Upper lobe of left lung (tissue), 6 donors: ENCODE results near the gene IKZF5. TPM values are rescaled to one million over a fixed set of nuclear protein-coding genes. Genes with fewer than 3 reads are reported as not detected.

Experiments used
- ATAC-seq, 2 donors: fragments of 200-7000 bp; cut with Tn5 transposase; one replicate each; pipeline ENCODE4 v1.9.1; 2022; ENCODE audit warnings: mild to moderate bottlenecking in 2 of 2, moderate library complexity in 2 of 2; ENCODE audit not compliant: low FRiP score in 2 of 2
- DNase-seq, 2 donors: peaks; one replicate each; pipeline ENCODE4 v3.0.0-alpha.2; 2019 to 2020
- H3K27ac ChIP-seq, 4 donors: fragments of 200-600 bp; sonication (generic); one replicate each; pipeline ENCODE4 v1.5.1; 2016 to 2019
- H3K27me3 ChIP-seq, 4 donors: fragments of 200-600 bp; sonication (generic); one replicate each; pipeline ENCODE4 v1.5.1; 2017 to 2019
- H3K36me3 ChIP-seq, 4 donors: fragments of 200-600 bp; sonication (generic); one replicate each; pipeline ENCODE4 v1.5.1; 2016 to 2019
- H3K4me1 ChIP-seq, 4 donors: fragments of 200-600 bp; sonication (generic); one replicate each; pipeline ENCODE4 v1.5.1; 2018 to 2019
- H3K4me3 ChIP-seq, 4 donors: fragments of 200-600 bp; sonication (generic); one replicate each; pipeline ENCODE4 v1.5.1; 2017 to 2019; ENCODE audit warnings: mild to moderate bottlenecking in 2 of 4, moderate library complexity in 1 of 4
- H3K9me3 ChIP-seq, 4 donors: fragments of 200-600 bp; sonication (generic); one replicate each; pipeline ENCODE4 v1.5.1; 2018 to 2019
- EP300 ChIP-seq, 4 donors: sonication (generic); formaldehyde crosslinking; IDR thresholded peaks; one replicate each; pipeline ENCODE4 v1.5.1; 2017; ENCODE audit warnings: antibody characterized with exemption in 4 of 4, control low read depth in 2 of 4
- POLR2A ChIP-seq, 4 donors: fragments of 450-650 bp; IDR thresholded peaks; one replicate each; pipeline ENCODE4 v1.5.1; 2016 to 2017; ENCODE audit warnings: antibody characterized with exemption in 4 of 4, mild to moderate bottlenecking in 2 of 4
- POLR2AphosphoS5 ChIP-seq, 2 donors: sonication (generic); formaldehyde crosslinking; IDR thresholded peaks; one replicate each; pipeline ENCODE4 v1.5.1; 2017; ENCODE audit warnings: antibody characterized with exemption in 2 of 2
- WGBS, 2 donors: methylation state at CpG; one replicate each; pipeline ENCODE4 v1.1.5; 2017 to 2018; 5-methylcytosine and 5-hydroxymethylcytosine counted together
- total RNA-seq, 6 donors: library from RNA; depleted of rRNA in 4 of 6; stranded (reverse); fragments of >200 nt in 4 of 6; gene quantifications; one replicate each; pipeline versions ENCODE4 v1.1.0 to v1.2.1, GENCODE V29; 2016 to 2021
- TF ChIP-seq, protein P1 (sequence below), 6 experiments: fragments of 450-650 bp in 4 of 6; fragments of 200-600 bp in 2 of 6; sonication (generic) in 2 of 6; IDR thresholded peaks; one replicate each; pipeline ENCODE4 v1.5.1; 2016 to 2019; ENCODE audit warnings: antibody characterized with exemption in 6 of 6
- donor health status: DM: no; HTN: no; CAD: no; lungs with moderate emphysema.
- donor health status: DM: no; HTN: yes; CAD: no; lungs with severe emphysema.

The IKZF5 gene
- total RNA-seq, 6 donors from 2014 or later: 4.9 to 19.4 (median 15.0) TPM

- no peak for ATAC-seq
- Histone ChIP-seq H3K9me3 (no peaks in the 10 kb centered on the region), H3K27ac (no peak overlapping the region), H3K36me3 (no peaks in the 10 kb centered on the region), H3K27me3 (no peaks in the 10 kb centered on the region), H3K4me3 (no peak overlapping the region), H3K4me1 (peaks cover 0 to 4% (median 0%) of the 10 kb centered on the region in 4 donors)
- TF ChIP-seq POLR2A (IDR thresholded peaks at IDR 0.05) (no peak), POLR2AphosphoS5 (IDR thresholded peaks at IDR 0.05) (no peak), EP300 (IDR thresholded peaks at IDR 0.05) (no peak)
- TF ChIP-seq, protein P1, sequence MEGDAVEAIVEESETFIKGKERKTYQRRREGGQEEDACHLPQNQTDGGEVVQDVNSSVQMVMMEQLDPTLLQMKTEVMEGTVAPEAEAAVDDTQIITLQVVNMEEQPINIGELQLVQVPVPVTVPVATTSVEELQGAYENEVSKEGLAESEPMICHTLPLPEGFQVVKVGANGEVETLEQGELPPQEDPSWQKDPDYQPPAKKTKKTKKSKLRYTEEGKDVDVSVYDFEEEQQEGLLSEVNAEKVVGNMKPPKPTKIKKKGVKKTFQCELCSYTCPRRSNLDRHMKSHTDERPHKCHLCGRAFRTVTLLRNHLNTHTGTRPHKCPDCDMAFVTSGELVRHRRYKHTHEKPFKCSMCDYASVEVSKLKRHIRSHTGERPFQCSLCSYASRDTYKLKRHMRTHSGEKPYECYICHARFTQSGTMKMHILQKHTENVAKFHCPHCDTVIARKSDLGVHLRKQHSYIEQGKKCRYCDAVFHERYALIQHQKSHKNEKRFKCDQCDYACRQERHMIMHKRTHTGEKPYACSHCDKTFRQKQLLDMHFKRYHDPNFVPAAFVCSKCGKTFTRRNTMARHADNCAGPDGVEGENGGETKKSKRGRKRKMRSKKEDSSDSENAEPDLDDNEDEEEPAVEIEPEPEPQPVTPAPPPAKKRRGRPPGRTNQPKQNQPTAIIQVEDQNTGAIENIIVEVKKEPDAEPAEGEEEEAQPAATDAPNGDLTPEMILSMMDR (IDR thresholded peaks at IDR 0.05): no peak
- no peak for DNase-seq
- 63 to 68% methylated on average over 3 of the region's 3 CpGs for WGBS, 2 donors
Observed at GRCh38 chr10:123021517-123021916, 12.9 kb upstream of the IKZF5 start.

DNA sequence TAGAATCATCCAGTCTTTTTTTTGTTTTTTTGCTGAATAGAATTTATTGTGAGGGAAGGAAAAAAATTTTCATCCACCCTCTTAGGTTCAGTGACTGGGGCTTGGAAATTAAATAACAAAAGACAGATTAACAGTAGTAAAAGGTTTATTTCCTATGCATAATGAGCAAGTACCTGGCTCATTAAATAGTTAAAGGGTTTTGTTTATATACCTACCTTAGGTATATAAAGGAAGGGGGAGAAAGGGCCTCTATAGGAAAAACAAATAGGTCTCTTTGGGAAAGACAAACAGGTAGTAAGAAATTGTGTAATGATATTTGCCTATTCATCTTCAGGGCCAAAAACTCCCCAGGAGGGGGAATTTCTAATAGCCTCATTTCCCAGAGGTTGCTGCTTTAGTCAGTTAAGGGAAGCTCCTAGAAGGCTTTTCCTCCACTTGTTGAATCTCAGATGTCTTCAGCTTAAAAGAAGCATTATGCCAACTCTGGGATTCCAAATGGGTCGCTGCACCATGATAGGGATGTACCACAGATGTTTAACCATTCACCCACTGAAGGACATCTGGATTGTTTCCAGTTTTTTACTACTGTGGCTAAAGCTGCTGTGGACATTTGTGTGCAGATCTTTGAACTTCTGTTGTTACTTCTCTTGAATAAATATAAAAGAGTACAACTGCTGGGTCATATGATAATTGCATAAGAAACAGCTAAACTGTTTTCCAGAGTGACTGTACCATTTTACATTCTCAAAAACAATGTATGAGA lies 11.5 kb upstream of the IKZF5 start:
- H3K27ac ChIP-seq: no peak overlapping the region
- DNase-seq (no peak), ATAC-seq (no peak)
- 67 to 74% methylated on average over 1 of the region's 1 CpG for WGBS, 2 donors
- no peaks in the 10 kb centered on the region for H3K9me3 ChIP-seq
- TF ChIP-seq EP300 (IDR thresholded peaks at IDR 0.05) (no peak), POLR2A (IDR thresholded peaks at IDR 0.05) (no peak), POLR2AphosphoS5 (IDR thresholded peaks at IDR 0.05) (no peak)
- TF ChIP-seq, protein P1 (IDR thresholded peaks at IDR 0.05): no peak
- H3K4me3 ChIP-seq: no peak overlapping the region
- H3K36me3 ChIP-seq: no peaks in the 10 kb centered on the region
- peaks cover 0 to 4% (median 0%) of the 10 kb centered on the region in 4 donors for H3K4me1 ChIP-seq
- H3K27me3 ChIP-seq: no peaks in the 10 kb centered on the region

DNA sequence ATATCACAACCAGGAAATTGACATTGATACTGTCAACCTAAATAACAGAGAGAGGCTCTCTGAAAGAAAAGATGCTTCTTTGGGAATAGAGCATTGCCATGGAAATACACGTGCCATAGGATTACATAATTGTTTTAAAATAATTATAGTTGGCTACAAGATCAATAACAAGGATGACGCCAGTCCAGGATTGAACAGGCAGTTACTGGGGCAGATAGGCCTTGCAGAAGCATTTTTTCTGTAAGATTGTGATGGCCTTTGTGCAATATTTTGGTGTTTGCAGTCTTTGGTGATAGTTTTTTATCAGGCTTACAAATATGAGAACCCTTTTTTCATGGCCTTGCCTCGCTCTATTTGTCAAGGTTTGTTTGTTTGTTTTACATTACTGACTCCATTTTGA lies 10.7 kb upstream of the IKZF5 start:
- Histone ChIP-seq H3K4me1 (peaks cover 0 to 4% (median 0%) of the 10 kb centered on the region in 4 donors), H3K4me3 (no peak overlapping the region), H3K36me3 (no peaks in the 10 kb centered on the region), H3K27me3 (no peaks in the 10 kb centered on the region), H3K9me3 (no peaks in the 10 kb centered on the region), H3K27ac (no peak overlapping the region)
- 62 to 84% methylated on average over 3 of the region's 3 CpGs for WGBS, 2 donors
- DNase-seq (no peak), ATAC-seq (no peak)
- TF ChIP-seq POLR2AphosphoS5 (IDR thresholded peaks at IDR 0.05): no peak
- TF ChIP-seq, protein P1 (IDR thresholded peaks at IDR 0.05): no peak
- TF ChIP-seq POLR2A (IDR thresholded peaks at IDR 0.05): no peak
- TF ChIP-seq EP300 (IDR thresholded peaks at IDR 0.05): no peak

DNA sequence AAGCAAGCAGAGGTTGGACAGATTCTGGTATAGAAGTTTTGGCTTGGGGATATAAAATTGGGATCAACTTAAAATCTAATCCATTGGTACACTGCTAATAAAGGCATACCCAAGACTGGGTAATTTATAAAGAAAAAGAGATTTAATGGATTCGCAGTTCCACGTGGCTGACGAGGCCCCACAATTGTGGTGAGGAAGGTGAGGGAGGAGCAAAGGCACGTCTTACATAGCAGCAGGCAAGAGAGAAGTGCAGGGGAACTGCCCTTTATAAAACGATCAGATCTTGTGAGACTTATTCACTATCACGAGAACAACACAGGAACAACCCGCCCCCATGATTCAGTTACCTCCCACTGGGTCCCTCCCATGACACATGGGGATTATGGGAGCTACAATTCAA lies 9.9 kb upstream of the IKZF5 start:
- Histone ChIP-seq H3K4me1 (peaks cover 0 to 5% (median 2%) of the 10 kb centered on the region in 4 donors), H3K9me3 (no peaks in the 10 kb centered on the region), H3K4me3 (no peak overlapping the region), H3K36me3 (no peaks in the 10 kb centered on the region), H3K27me3 (no peaks in the 10 kb centered on the region), H3K27ac (no peak overlapping the region)
- no peak for TF ChIP-seq EP300 (IDR thresholded peaks at IDR 0.05)
- TF ChIP-seq POLR2AphosphoS5 (IDR thresholded peaks at IDR 0.05): no peak
- no peak for TF ChIP-seq POLR2A (IDR thresholded peaks at IDR 0.05)
- TF ChIP-seq, protein P1 (IDR thresholded peaks at IDR 0.05): no peak
- ATAC-seq (no peak), DNase-seq (no peak)
- 91% methylated on average over 7 of the region's 7 CpGs for WGBS, 2 donors
